Transverse colon (tissue), 4 donors: ENCODE measurements around the gene JAGN1. TPM values are rescaled to one million over a fixed set of nuclear protein-coding genes. Genes with fewer than 3 reads are reported as not detected.
"Not testable (repeated sequence)": the region's sequence is repeated elsewhere in the genome, so short reads cannot be mapped to it uniquely, and the experiment has no call there.

Experiments
- DNase-seq: peaks from one replicate; pipeline ENCODE4 v3.0.0-alpha.2; 2019
- H3K27ac ChIP-seq, 4 donors: fragments of 200-600 bp; sonication (generic); 2 replicates each; pipeline ENCODE4 v1.5.1; 2016 to 2018; ENCODE audit warnings: inconsistent platforms in 4 of 4
- H3K27me3 ChIP-seq: fragments of 200-600 bp; sonication (generic); 2 replicates; pipeline ENCODE4 v1.5.1; 2017; ENCODE audit warnings: inconsistent platforms
- H3K36me3 ChIP-seq, 4 donors: fragments of 200-600 bp; sonication (generic); 2 replicates each; pipeline ENCODE4 v1.5.1; 2017 to 2019; ENCODE audit warnings: inconsistent platforms in 4 of 4
- H3K4me1 ChIP-seq, 4 donors: fragments of 200-600 bp; sonication (generic); 2 replicates each; pipeline ENCODE4 v1.5.1; 2017 to 2020; ENCODE audit warnings: inconsistent platforms in 4 of 4
- H3K4me3 ChIP-seq, 4 donors: fragments of 200-600 bp; sonication (generic); 1 replicate in 1 of 4; 2 replicates in 3 of 4; pipeline versions ENCODE4 v1.5.1 to v1.6.1; 2017 to 2019; ENCODE audit warnings: inconsistent platforms in 4 of 4
- H3K9me3 ChIP-seq, 2 donors: fragments of 200-600 bp; sonication (generic); 2 replicates each; pipeline ENCODE4 v1.5.1; 2017 to 2019; ENCODE audit warnings: inconsistent platforms in 2 of 2
- EP300 ChIP-seq: sonication (generic); formaldehyde crosslinking; IDR thresholded peaks from one replicate; pipeline ENCODE4 v1.6.1; 2017; ENCODE audit warnings: antibody characterized with exemption, low read depth
- POLR2A ChIP-seq: fragments of 450-650 bp; IDR thresholded peaks from one replicate; pipeline ENCODE4 v1.6.1; 2016; ENCODE audit warnings: antibody characterized with exemption, mild to moderate bottlenecking, moderate library complexity
- POLR2AphosphoS5 ChIP-seq, 3 donors: sonication (generic); formaldehyde crosslinking; IDR thresholded peaks; one replicate each; pipeline ENCODE4 v1.6.1; 2016; ENCODE audit warnings: antibody characterized with exemption in 3 of 3
- WGBS, 2 donors: methylation state at CpG; one replicate each; pipeline ENCODE4 v1.1.5; 2018; ENCODE audit warnings: low coverage in 1 of 2; 5-methylcytosine and 5-hydroxymethylcytosine counted together
- in situ Hi-C, 4 donors: fragments of 200-750 bp; cut with MboI; loops; one replicate each; pipeline versions ENCODE4 v1.15.0 to v1.15.1; 2017; ENCODE audit warnings: low sequenced_read_pairs in 3 of 4, low pct_ligation_motif_present in 1 of 4, low pct_unique_long_range_greater_than_20kb in 1 of 4
- intact Hi-C: fragments of 100-400 bp; cut with DNase I; formaldehyde crosslinking; loops from one replicate; pipeline ENCODE4 v1.15.1; 2023; ENCODE audit warnings: low total_unique reads
- total RNA-seq, 4 donors: library from RNA; depleted of rRNA; stranded (reverse); fragments of >200 nt; gene quantifications; one replicate each; pipeline ENCODE4 v1.1.0, GENCODE V29; 2016
- TF ChIP-seq, protein P1 (sequence below), 5 experiments: fragments of 200-600 bp in 3 of 5; fragments of 450-650 bp in 2 of 5; sonication (generic) in 3 of 5; IDR thresholded peaks; 1 replicate in 2 of 5; 2 replicates in 3 of 5; pipeline ENCODE4 v1.5.1; 2016 to 2017; ENCODE audit warnings: antibody characterized with exemption in 5 of 5, inconsistent platforms in 3 of 5, mild to moderate bottlenecking in 2 of 5, moderate library complexity in 1 of 5

The JAGN1 gene
- total RNA-seq, 4 donors from 2014 or later: 5.8 to 73.0 (median 28.5) TPM

DNA sequence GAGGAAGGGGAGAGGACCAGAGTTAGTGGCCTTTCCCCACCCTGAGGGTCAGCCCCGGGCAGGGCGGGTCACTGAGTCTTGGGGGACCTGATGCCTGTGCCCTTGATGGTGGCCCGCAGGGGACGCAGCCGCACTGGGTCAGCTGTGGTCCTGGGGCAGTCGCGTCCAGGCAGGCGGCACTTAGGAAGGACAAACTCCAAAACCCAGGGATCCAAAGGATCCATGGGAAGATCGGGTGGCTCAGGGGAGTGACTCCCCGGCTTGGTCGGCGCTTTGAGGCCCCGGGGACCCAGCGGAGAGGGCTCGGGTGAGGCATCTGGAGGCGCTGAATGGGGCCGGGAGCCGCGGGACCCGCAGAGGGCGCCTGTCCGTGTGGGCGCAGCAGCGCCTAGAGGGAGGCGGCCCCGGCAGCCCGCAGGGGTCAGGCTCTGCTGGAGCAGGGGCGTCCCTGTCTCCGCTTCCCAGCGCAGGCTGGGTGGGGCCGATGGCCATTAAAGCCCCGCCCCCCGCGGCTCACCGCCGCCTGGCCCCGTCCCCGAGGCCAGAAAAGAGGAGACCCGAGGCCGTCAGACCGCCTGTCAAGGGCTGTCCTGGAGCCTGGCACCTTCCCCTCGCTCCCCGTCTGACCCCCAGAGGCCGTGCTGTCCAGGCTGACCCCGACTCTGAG lies 27.9 kb upstream of the JAGN1 start:
- peak; percentile 71 for DNase-seq
- in situ Hi-C loops: no loop called here
- WGBS, 2 donors: 31% methylated on average over 18 of the region's 45 CpGs; no CpG with 5 or more reads in 1 of the 2 donors
- intact Hi-C loops: loop anchor here (1.0 kb wide), 1 partner anchor 85 kb away; no protein-coding TSS in a partner anchor
- peak overlapping the region; percentile 52 to 87 (median 82) for H3K27ac ChIP-seq
- no peaks in the 10 kb centered on the region for H3K9me3 ChIP-seq
- H3K4me1 ChIP-seq: peaks cover 7 to 29% (median 10%) of the 10 kb centered on the region in 4 donors
- no peaks in the 10 kb centered on the region for H3K27me3 ChIP-seq
- H3K36me3 ChIP-seq: no peaks in the 10 kb centered on the region
- TF ChIP-seq, protein P1, sequence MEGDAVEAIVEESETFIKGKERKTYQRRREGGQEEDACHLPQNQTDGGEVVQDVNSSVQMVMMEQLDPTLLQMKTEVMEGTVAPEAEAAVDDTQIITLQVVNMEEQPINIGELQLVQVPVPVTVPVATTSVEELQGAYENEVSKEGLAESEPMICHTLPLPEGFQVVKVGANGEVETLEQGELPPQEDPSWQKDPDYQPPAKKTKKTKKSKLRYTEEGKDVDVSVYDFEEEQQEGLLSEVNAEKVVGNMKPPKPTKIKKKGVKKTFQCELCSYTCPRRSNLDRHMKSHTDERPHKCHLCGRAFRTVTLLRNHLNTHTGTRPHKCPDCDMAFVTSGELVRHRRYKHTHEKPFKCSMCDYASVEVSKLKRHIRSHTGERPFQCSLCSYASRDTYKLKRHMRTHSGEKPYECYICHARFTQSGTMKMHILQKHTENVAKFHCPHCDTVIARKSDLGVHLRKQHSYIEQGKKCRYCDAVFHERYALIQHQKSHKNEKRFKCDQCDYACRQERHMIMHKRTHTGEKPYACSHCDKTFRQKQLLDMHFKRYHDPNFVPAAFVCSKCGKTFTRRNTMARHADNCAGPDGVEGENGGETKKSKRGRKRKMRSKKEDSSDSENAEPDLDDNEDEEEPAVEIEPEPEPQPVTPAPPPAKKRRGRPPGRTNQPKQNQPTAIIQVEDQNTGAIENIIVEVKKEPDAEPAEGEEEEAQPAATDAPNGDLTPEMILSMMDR (IDR thresholded peaks at IDR 0.05): peak; percentile 38 to 65 (median 51)
- no peak for TF ChIP-seq POLR2AphosphoS5 (IDR thresholded peaks at IDR 0.05)
- peak overlapping the region; percentile 16 to 48 (median 28) for H3K4me3 ChIP-seq

DNA sequence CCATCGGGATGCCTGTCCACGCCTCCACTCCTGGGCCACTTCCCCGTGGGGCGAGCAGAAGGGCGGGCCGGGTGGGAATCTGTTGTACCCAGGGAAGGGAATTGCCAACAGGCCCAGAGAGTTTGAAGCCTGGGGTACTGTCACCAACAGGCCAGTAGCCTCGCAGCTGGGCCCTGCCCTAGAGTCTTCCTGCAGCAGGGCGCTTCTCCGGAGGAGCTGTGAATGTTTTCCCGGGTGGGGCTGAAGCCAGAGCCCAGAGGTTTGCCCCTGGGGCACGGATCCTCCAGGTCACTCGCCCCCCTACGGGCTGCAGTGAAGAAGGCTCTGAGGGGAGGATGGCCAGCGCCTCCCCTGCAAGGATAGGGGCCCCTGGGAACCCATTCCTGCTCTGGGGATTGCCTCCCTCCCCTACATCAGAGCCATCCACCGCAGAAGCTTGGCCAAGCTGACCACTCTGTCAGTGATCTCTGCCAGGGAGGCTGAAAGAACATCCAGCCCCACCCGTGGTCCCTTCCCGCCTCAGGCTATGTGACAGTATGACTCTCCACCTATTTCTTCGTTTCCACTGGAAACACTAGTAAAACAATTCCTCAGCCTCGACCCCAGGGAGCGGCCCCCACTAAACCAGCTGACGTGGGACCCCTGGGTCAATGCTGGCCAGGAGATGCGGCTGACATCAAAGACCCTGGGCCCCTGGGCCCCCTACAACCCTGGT lies 27.2 kb upstream of the JAGN1 start:
- H3K36me3 ChIP-seq: no peaks in the 10 kb centered on the region
- H3K9me3 ChIP-seq: no peaks in the 10 kb centered on the region
- H3K27me3 ChIP-seq: no peaks in the 10 kb centered on the region
- intact Hi-C loops (no loop called here), in situ Hi-C loops (no loop called here)
- no peak for DNase-seq
- H3K27ac ChIP-seq: peak overlapping the region; percentile 52 to 87 (median 82)
- H3K4me1 ChIP-seq: peaks cover 7 to 29% (median 10%) of the 10 kb centered on the region in 4 donors
- 84% methylated on average over 16 of the region's 22 CpGs; no CpG with 5 or more reads in 1 of the 2 donors for WGBS, 2 donors
- TF ChIP-seq POLR2AphosphoS5 (IDR thresholded peaks at IDR 0.05): no peak
- TF ChIP-seq, protein P1 (IDR thresholded peaks at IDR 0.05): no peak
- TF ChIP-seq POLR2A: no peak
- no peak for TF ChIP-seq EP300
- peak overlapping the region; percentile 16 to 48 (median 28) for H3K4me3 ChIP-seq

- no peaks in the 10 kb centered on the region for H3K36me3 ChIP-seq
- WGBS, 2 donors: 60 to 68% methylated on average over 2 to 16 of the region's 16 CpGs
- no peaks in the 10 kb centered on the region for H3K27me3 ChIP-seq
- DNase-seq: peak; percentile 56
- no peak for TF ChIP-seq EP300
- TF ChIP-seq POLR2AphosphoS5 (IDR thresholded peaks at IDR 0.05): no peak
- TF ChIP-seq POLR2A: no peak
- TF ChIP-seq, protein P1 (IDR thresholded peaks at IDR 0.05): no peak
- intact Hi-C loops (no loop called here), in situ Hi-C loops (no loop called here)
- H3K4me3 ChIP-seq: no peak overlapping the region
- H3K4me1 ChIP-seq: peaks cover 7 to 29% (median 10%) of the 10 kb centered on the region in 4 donors
- no peaks in the 10 kb centered on the region for H3K9me3 ChIP-seq
- peak overlapping the region; percentile 59 to 87 (median 82) for H3K27ac ChIP-seq
Measured at GRCh38 chr3:9864200-9864927, 26.0 kb upstream of the JAGN1 start.

DNA sequence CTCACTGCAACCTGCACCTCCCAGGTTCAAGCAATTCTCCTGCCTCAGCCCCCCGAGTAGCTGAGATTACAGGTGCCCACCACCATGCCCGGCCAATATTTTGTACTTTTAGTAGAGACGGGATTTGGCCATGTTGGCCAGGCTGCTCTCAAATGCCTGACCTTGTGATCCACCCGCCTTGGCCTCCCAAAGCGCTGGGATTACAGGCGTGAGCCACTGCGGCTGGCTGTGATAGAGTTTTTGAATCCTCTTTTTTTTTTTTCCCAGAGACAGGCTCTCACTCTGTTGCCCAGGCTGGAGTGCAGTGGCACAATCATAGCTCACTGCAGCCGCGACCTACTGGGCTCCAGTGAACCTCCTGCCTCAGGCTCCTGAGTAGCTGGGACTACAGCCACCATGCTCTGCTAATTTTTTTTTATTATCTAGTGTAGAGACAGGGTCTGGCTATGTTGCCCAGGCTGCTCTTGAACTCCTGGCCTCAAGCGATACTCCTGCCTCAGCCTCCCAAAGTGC lies 25.2 kb upstream of the JAGN1 start:
- H3K36me3 ChIP-seq, in situ Hi-C loops, DNase-seq, H3K9me3 ChIP-seq, H3K4me3 ChIP-seq, intact Hi-C loops, H3K27me3 ChIP-seq: not testable (repeated sequence)
- H3K4me1 ChIP-seq: peaks cover 7 to 29% (median 10%) of the 10 kb centered on the region in 4 donors
- WGBS, 2 donors: 82% methylated on average over 10 of the region's 10 CpGs; no CpG with 5 or more reads in 1 of the 2 donors
- H3K27ac ChIP-seq: peak overlapping the region; percentile 59 to 87 (median 82)
